Measurements from ENCODE around the gene MYO3B.

- TF ChIP-seq CTCF (IDR thresholded peaks at IDR 0.05; ENCODE audit: extremely low read depth in 1 of 2, insufficient read depth in 1 of 2, low read depth in 1 of 2, low read length in 2 of 2) (no peak), POLR2A (IDR thresholded peaks at IDR 0.05; ENCODE audit: low read depth, low read length) (no peak), JUN (IDR thresholded peaks at IDR 0.05; ENCODE audit: borderline replicate concordance, insufficient read depth, insufficient read length, low read depth) (no peak), EZH2 (IDR thresholded peaks at IDR 0.05; ENCODE audit: borderline replicate concordance, low read depth, low read length, severe bottlenecking) (no peak), GATA2 (IDR thresholded peaks at IDR 0.05; ENCODE audit: insufficient read depth, insufficient read length, low read depth, low read length) (no peak), POLR2AphosphoS5 (IDR thresholded peaks at IDR 0.05; ENCODE audit: insufficient read depth, low read depth, low read length) (no peak), MYC (IDR thresholded peaks at IDR 0.05; ENCODE audit: low read depth, low read length) (no peak), FOS (IDR thresholded peaks at IDR 0.05; ENCODE audit: borderline replicate concordance, insufficient read depth, low read length) (no peak)
- TF ChIP-seq, protein P1, sequence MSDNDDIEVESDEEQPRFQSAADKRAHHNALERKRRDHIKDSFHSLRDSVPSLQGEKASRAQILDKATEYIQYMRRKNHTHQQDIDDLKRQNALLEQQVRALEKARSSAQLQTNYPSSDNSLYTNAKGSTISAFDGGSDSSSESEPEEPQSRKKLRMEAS (IDR thresholded peaks at IDR 0.05; ENCODE audit: insufficient read depth, insufficient read length) = no peak
Measured at GRCh38 chr2:170571612-170572011, 393.7 kb downstream of the MYO3B start.
